DOHH2 (cell line): ENCODE data around the gene SLC25A1.
A peak's percentile ranks its signal among the peaks of the same experiment; 100 is the strongest.

Experiments
- H3F3A ChIP-seq: fragments of 200-600 bp; sonication (generic), shearing (Covaris generic); 2 replicates; pipeline ENCODE4 v1.6.0; 2016; ENCODE audit warnings: antibody characterized with exemption, mild to moderate bottlenecking; ENCODE audit not compliant: control insufficient read depth, insufficient read depth
- H3K27ac ChIP-seq: fragments of 200-600 bp; sonication (generic); 2 replicates; pipeline ENCODE4 v1.5.1; 2014; ENCODE audit warnings: low read depth, mild to moderate bottlenecking, low read length, moderate library complexity
- H3K27me3 ChIP-seq: fragments of 200-600 bp; sonication (generic); 2 replicates; pipeline ENCODE4 v1.6.1; 2014; ENCODE audit warnings: mild to moderate bottlenecking, low read length, mixed read lengths; ENCODE audit not compliant: control insufficient read depth
- H3K36me3 ChIP-seq: fragments of 200-600 bp; sonication (generic); 2 replicates; pipeline ENCODE4 v1.6.1; 2014; ENCODE audit warnings: mild to moderate bottlenecking, low read length, moderate library complexity, mixed read lengths; ENCODE audit not compliant: control insufficient read depth
- H3K4me1 ChIP-seq: fragments of 200-600 bp; sonication (generic); 2 replicates; pipeline ENCODE4 v1.6.1; 2014; ENCODE audit warnings: mild to moderate bottlenecking, low read length, mixed read lengths; ENCODE audit not compliant: control insufficient read depth
- H3K4me2 ChIP-seq: fragments of 200-600 bp; sonication (generic); 2 replicates; pipeline ENCODE4 v1.6.0; 2014; ENCODE audit warnings: mild to moderate bottlenecking, low read length, moderate library complexity
- H3K4me3 ChIP-seq: fragments of 200-600 bp; sonication (generic); 2 replicates; pipeline ENCODE4 v1.5.1; 2014; ENCODE audit warnings: mild to moderate bottlenecking, low read length, mixed read lengths
- H3K79me2 ChIP-seq: fragments of 200-600 bp; sonication (generic); 2 replicates; pipeline ENCODE4 v1.6.1; 2014; ENCODE audit warnings: mild to moderate bottlenecking, low read length, mixed read lengths; ENCODE audit not compliant: control insufficient read depth
- H3K9me2 ChIP-seq: fragments of 200-600 bp; sonication (generic); replicated peaks from 2 replicates; pipeline ENCODE4 v1.6.1; 2014; ENCODE audit warnings: mild to moderate bottlenecking, low read length, mixed read lengths; ENCODE audit not compliant: control insufficient read depth
- H3K9me3 ChIP-seq: fragments of 200-600 bp; sonication (generic); 2 replicates; pipeline ENCODE4 v1.6.1; 2014; ENCODE audit warnings: antibody characterized with exemption, low read length, mixed read lengths; ENCODE audit not compliant: control insufficient read depth, insufficient read depth
- H4K20me1 ChIP-seq: fragments of 200-600 bp; sonication (generic); 2 replicates; pipeline ENCODE4 v1.6.0; 2014; ENCODE audit warnings: low read depth, mild to moderate bottlenecking, antibody characterized with exemption, low read length, moderate library complexity; ENCODE audit not compliant: control insufficient read depth, insufficient read depth
- EZH2phosphoT487 ChIP-seq: fragments of 200-600 bp; sonication (generic); IDR thresholded peaks from 2 replicates; pipeline ENCODE4 v1.6.1; 2017; ENCODE audit warnings: borderline replicate concordance, mild to moderate bottlenecking, antibody characterized with exemption, low read length, moderate library complexity, mixed read lengths
- TF ChIP-seq, protein P1 (sequence below): fragments of 200-600 bp; sonication (generic); IDR thresholded peaks from one replicate; pipeline ENCODE4 v1.5.1; 2014; ENCODE audit warnings: antibody characterized with exemption, mild to moderate bottlenecking, low read depth, low read length; ENCODE audit not compliant: poor library complexity, severe bottlenecking

Gene SLC25A1

GRCh38 chr22:19169947-19170318, 8.6 kb downstream of the SLC25A1 start:
- Histone ChIP-seq H3F3A (peaks cover 8% of the 10 kb centered on the region), H3K9me3 (no peaks in the 10 kb centered on the region), H3K4me2 (peak overlapping the region; percentile 99; the same call in 1 of the 2 replicates), H3K4me1 (peaks cover 34% of the 10 kb centered on the region), H3K36me3 (peaks cover 28% of the 10 kb centered on the region), H3K4me3 (no peak overlapping the region), H3K27me3 (peaks cover 27% of the 10 kb centered on the region), H3K79me2 (peaks cover 46% of the 10 kb centered on the region), H3K27ac (no peak overlapping the region), H4K20me1 (peaks cover 7% of the 10 kb centered on the region; the same call in 1 of the 2 replicates), H3K9me2 (no peaks in the 10 kb centered on the region)
- peak; percentile 34; the same call in 1 of the 2 replicates for TF ChIP-seq EZH2phosphoT487
- TF ChIP-seq, protein P1, sequence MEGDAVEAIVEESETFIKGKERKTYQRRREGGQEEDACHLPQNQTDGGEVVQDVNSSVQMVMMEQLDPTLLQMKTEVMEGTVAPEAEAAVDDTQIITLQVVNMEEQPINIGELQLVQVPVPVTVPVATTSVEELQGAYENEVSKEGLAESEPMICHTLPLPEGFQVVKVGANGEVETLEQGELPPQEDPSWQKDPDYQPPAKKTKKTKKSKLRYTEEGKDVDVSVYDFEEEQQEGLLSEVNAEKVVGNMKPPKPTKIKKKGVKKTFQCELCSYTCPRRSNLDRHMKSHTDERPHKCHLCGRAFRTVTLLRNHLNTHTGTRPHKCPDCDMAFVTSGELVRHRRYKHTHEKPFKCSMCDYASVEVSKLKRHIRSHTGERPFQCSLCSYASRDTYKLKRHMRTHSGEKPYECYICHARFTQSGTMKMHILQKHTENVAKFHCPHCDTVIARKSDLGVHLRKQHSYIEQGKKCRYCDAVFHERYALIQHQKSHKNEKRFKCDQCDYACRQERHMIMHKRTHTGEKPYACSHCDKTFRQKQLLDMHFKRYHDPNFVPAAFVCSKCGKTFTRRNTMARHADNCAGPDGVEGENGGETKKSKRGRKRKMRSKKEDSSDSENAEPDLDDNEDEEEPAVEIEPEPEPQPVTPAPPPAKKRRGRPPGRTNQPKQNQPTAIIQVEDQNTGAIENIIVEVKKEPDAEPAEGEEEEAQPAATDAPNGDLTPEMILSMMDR = no peak

GRCh38 chr22:19169002-19169946, 9.3 kb downstream of the SLC25A1 start:
- Histone ChIP-seq H3K4me3 (no peak overlapping the region), H4K20me1 (peaks cover 7% of the 10 kb centered on the region; the same call in 1 of the 2 replicates), H3K27me3 (peaks cover 27% of the 10 kb centered on the region), H3K4me2 (0 out of 2 replicates have a peak overlapping the region, but pooled peaks have one; percentile 2), H3K36me3 (peaks cover 22% of the 10 kb centered on the region), H3K27ac (no peak overlapping the region), H3F3A (peaks cover 6% of the 10 kb centered on the region), H3K4me1 (peaks cover 28% of the 10 kb centered on the region), H3K9me3 (no peaks in the 10 kb centered on the region), H3K79me2 (peaks cover 39% of the 10 kb centered on the region), H3K9me2 (no peaks in the 10 kb centered on the region)
- peak; percentile 56; the same call in 1 of the 2 replicates for TF ChIP-seq EZH2phosphoT487
- TF ChIP-seq, protein P1 = no peak

GRCh38 chr22:19168088-19168890, 10.2 kb downstream of the SLC25A1 start:
- Histone ChIP-seq H3K4me3 (no peak overlapping the region), H3K27ac (no peak overlapping the region), H3K4me1 (peaks cover 18% of the 10 kb centered on the region), H3K9me2 (no peaks in the 10 kb centered on the region), H3K36me3 (peaks cover 14% of the 10 kb centered on the region), H3K27me3 (peaks cover 27% of the 10 kb centered on the region), H3F3A (no peaks in the 10 kb centered on the region), H3K9me3 (no peaks in the 10 kb centered on the region), H3K4me2 (no peak overlapping the region), H4K20me1 (peaks cover 7% of the 10 kb centered on the region; the same call in 1 of the 2 replicates), H3K79me2 (peaks cover 29% of the 10 kb centered on the region)
- no peak for TF ChIP-seq EZH2phosphoT487
- TF ChIP-seq, protein P1 = no peak
